GM19372 (cell line): ENCODE measurements around the gene SLC12A2.
A peak's percentile ranks its signal among the peaks of the same experiment; 100 is the strongest.

Experiments
- ATAC-seq: cut with Tn5 transposase; IDR thresholded peaks from one replicate; pipeline ENCODE4 v1.9.1; 2021; ENCODE audit warnings: mild to moderate bottlenecking, low read depth, moderate library complexity; ENCODE audit not compliant: unreplicated experiment

SLC12A2 gene

GRCh38 chr5:128083033-128083810 is at the start of gene SLC12A2:
TSS of gene SLC12A2 (plus strand) at chr5:128083766. CDS start at chr5:128083955, 189 bp downstream.
- ATAC-seq: peak; percentile 53

- ATAC-seq: no peak
These were observed 47.9 kb upstream of the SLC12A2 start for GRCh38 chr5:128035689-128036088.

- no peak for ATAC-seq
These were observed 46.6 kb upstream of the SLC12A2 start for GRCh38 chr5:128036950-128037349.

GRCh38 chr5:128038643-128039042 is 44.9 kb upstream of the SLC12A2 start:
- ATAC-seq: no peak

GRCh38 chr5:128040927-128041326 is 42.6 kb upstream of the SLC12A2 start:
- no peak for ATAC-seq

GRCh38 chr5:128052780-128053179 is 30.8 kb upstream of the SLC12A2 start:
- no peak for ATAC-seq

GRCh38 chr5:128053291-128053954 is 30.1 kb upstream of the SLC12A2 start:
- no peak for ATAC-seq

GRCh38 chr5:128060644-128061385 is 22.8 kb upstream of the SLC12A2 start:
- ATAC-seq: no peak

GRCh38 chr5:128062172-128062746 is 21.3 kb upstream of the SLC12A2 start:
- no peak for ATAC-seq

- no peak for ATAC-seq
These were observed 9.4 kb upstream of the SLC12A2 start for GRCh38 chr5:128074171-128074570.

GRCh38 chr5:128074953-128075352 is 8.6 kb upstream of the SLC12A2 start:
- ATAC-seq: no peak

- ATAC-seq: no peak
These were observed 6.0 kb upstream of the SLC12A2 start for GRCh38 chr5:128077526-128077925.

GRCh38 chr5:128081111-128081851 is 2.3 kb upstream of the SLC12A2 start:
- ATAC-seq: no peak

- peak; percentile 5 for ATAC-seq
These were observed 974 bp upstream of the SLC12A2 start for GRCh38 chr5:128082551-128083032.

- peak; percentile 33 for ATAC-seq
These were observed 253 bp downstream of the SLC12A2 start for GRCh38 chr5:128083811-128084227.

- peak; percentile 23 for ATAC-seq
These were observed 932 bp downstream of the SLC12A2 start for GRCh38 chr5:128084228-128085167.

- ATAC-seq: no peak
These were observed 1.8 kb downstream of the SLC12A2 start for GRCh38 chr5:128085413-128085812.

- no peak for ATAC-seq
These were observed 8.0 kb downstream of the SLC12A2 start for GRCh38 chr5:128091579-128091978.

GRCh38 chr5:128092144-128092543 is 8.6 kb downstream of the SLC12A2 start:
- no peak for ATAC-seq
